Suppressor macrophage treated with lipopolysaccharide for 4 hours (primary cell): ENCODE measurements around the gene RNU7-1.

Experiments
- DNase-seq: peaks from one replicate; pipeline ENCODE4 v3.0.0-alpha.2; 2020

RNU7-1 gene

GRCh38 chr12:6938353-6939190 is 5.0 kb upstream of the RNU7-1 start:
- no peak for DNase-seq

- DNase-seq: no peak
These were observed 4.5 kb upstream of the RNU7-1 start for GRCh38 chr12:6939191-6939540.

GRCh38 chr12:6941267-6941666 is 2.3 kb upstream of the RNU7-1 start:
- DNase-seq: no peak

- no peak for DNase-seq
These were observed 1.8 kb upstream of the RNU7-1 start for GRCh38 chr12:6941782-6942181.

GRCh38 chr12:6942331-6942665 is 1.3 kb upstream of the RNU7-1 start:
- no peak for DNase-seq

GRCh38 chr12:6943389-6943721 is 261 bp upstream of the RNU7-1 start:
- peak; percentile 88 for DNase-seq

GRCh38 chr12:6944381-6945186 is 968 bp downstream of the RNU7-1 start:
- DNase-seq: peak; percentile 93

- DNase-seq: no peak
These were observed 2.0 kb downstream of the RNU7-1 start for GRCh38 chr12:6945613-6946012.

- peak; percentile 57 for DNase-seq
These were observed 2.7 kb downstream of the RNU7-1 start for GRCh38 chr12:6946033-6946919.

- DNase-seq: no peak
These were observed 3.3 kb downstream of the RNU7-1 start for GRCh38 chr12:6946920-6947374.

GRCh38 chr12:6947615-6948014 is 4.0 kb downstream of the RNU7-1 start:
- DNase-seq: no peak

- peak; percentile 85 for DNase-seq
These were observed 5.4 kb downstream of the RNU7-1 start for GRCh38 chr12:6948873-6949594.

- DNase-seq: no peak
These were observed 6.8 kb downstream of the RNU7-1 start for GRCh38 chr12:6950401-6950801.

- peak; percentile 85 for DNase-seq
These were observed 7.4 kb downstream of the RNU7-1 start, which contains the start of gene PTPN6 for GRCh38 chr12:6950811-6951540. Gene PTPN6, plus strand, starts transcription at chr12:6951356. Its CDS starts 157 bp downstream, at chr12:6951513.

GRCh38 chr12:6951551-6952120 is 8.0 kb downstream of the RNU7-1 start:
- DNase-seq: no peak

GRCh38 chr12:6952121-6952862 is 8.7 kb downstream of the RNU7-1 start:
- no peak for DNase-seq

- DNase-seq: no peak
These were observed 9.3 kb downstream of the RNU7-1 start for GRCh38 chr12:6952863-6953441.

- DNase-seq: peak; percentile 92
These were observed 10.1 kb downstream of the RNU7-1 start for GRCh38 chr12:6953442-6954315.
